CD14-positive monocyte (primary cell): ENCODE data around the gene SPTBN5. TPM values are rescaled to one million over a fixed set of nuclear protein-coding genes. Genes with fewer than 3 reads are reported as not detected.

Experiments
- DNase-seq, 3 donors: peaks; one replicate each; pipeline ENCODE4 v3.0.0-alpha.2; 2011 to 2022
- H2AFZ ChIP-seq: 2 replicates; pipeline ENCODE4 v1.6.0; 2012; ENCODE audit warnings: mild to moderate bottlenecking, low read depth, low read length, inconsistent platforms; ENCODE audit not compliant: insufficient read depth, poor library complexity, severe bottlenecking
- H3K27ac ChIP-seq, 2 donors: 1 replicate in 1 of 2; 2 replicates in 1 of 2; pipeline ENCODE4 v1.5.1; 2012 to 2013; ENCODE audit warnings: low read length in 2 of 2, control low read depth in 1 of 2, inconsistent platforms in 1 of 2, low read depth in 1 of 2, mild to moderate bottlenecking in 1 of 2
- H3K27me3 ChIP-seq, 2 donors: one replicate each; pipeline versions ENCODE4 v1.6.0 to v1.6.1; 2011 to 2013; ENCODE audit warnings: low read length in 2 of 2; ENCODE audit not compliant: control insufficient read depth in 2 of 2, insufficient read depth in 2 of 2
- H3K36me3 ChIP-seq, 2 donors: replicated peaks in 1 of 2; 1 replicate in 1 of 2; 2 replicates in 1 of 2; pipeline versions ENCODE4 v1.5.1 to v1.6.1; 2012 to 2013; ENCODE audit warnings: low read length in 2 of 2, control low read depth in 1 of 2, inconsistent platforms in 1 of 2, mild to moderate bottlenecking in 1 of 2; ENCODE audit not compliant: insufficient read depth in 2 of 2, control insufficient read depth in 1 of 2
- H3K4me1 ChIP-seq, 2 donors: 1 replicate in 1 of 2; 2 replicates in 1 of 2; pipeline versions ENCODE4 v1.5.1 to v1.6.1; 2012 to 2013; ENCODE audit warnings: low read length in 2 of 2, control low read depth in 1 of 2, inconsistent platforms in 1 of 2, mild to moderate bottlenecking in 1 of 2, moderate library complexity in 1 of 2; ENCODE audit not compliant: insufficient read depth in 2 of 2, control insufficient read depth in 1 of 2
- H3K4me2 ChIP-seq: replicated peaks from 2 replicates; pipeline ENCODE3; 2012; ENCODE audit warnings: low read length, moderate library complexity, mild to moderate bottlenecking; ENCODE audit not compliant: poor library complexity, severe bottlenecking; ENCODE audit errors: extremely low read depth
- H3K4me3 ChIP-seq, 3 experiments: fragments of 200-600 bp in 1 of 3; sonication (generic) in 1 of 3; replicated peaks in 1 of 3; 1 replicate in 2 of 3; 2 replicates in 1 of 3; pipeline ENCODE4 v1.5.1; 2011 to 2013; ENCODE audit warnings: low read length in 3 of 3, mild to moderate bottlenecking in 3 of 3, control low read depth in 2 of 3, low read depth in 2 of 3, inconsistent platforms in 1 of 3, moderate library complexity in 1 of 3
- H3K79me2 ChIP-seq: 2 replicates; pipeline ENCODE4 v1.6.0; 2012; ENCODE audit warnings: mild to moderate bottlenecking, control low read depth, inconsistent platforms, low read length, moderate library complexity; ENCODE audit not compliant: insufficient read depth
- H3K9ac ChIP-seq: 2 replicates; pipeline ENCODE4 v1.6.0; 2017; ENCODE audit warnings: low read length, mild to moderate bottlenecking; ENCODE audit not compliant: insufficient read depth, poor library complexity, severe bottlenecking
- H3K9me3 ChIP-seq, 2 donors: replicated peaks in 1 of 2; 1 replicate in 1 of 2; 2 replicates in 1 of 2; pipeline versions ENCODE4 v1.5.1 to v1.6.1; 2012 to 2013; ENCODE audit warnings: low read length in 2 of 2, control low read depth in 1 of 2; ENCODE audit not compliant: control insufficient read depth in 1 of 2, insufficient read depth in 1 of 2
- H4K20me1 ChIP-seq: 2 replicates; pipeline ENCODE4 v1.6.0; 2012; ENCODE audit warnings: mild to moderate bottlenecking, low read length, control low read depth, moderate library complexity; ENCODE audit not compliant: insufficient read depth
- H3K27ac Mint-ChIP-seq, 7 donors: one replicate each; pipeline ENCODE4 v1.8.0; 2020; ENCODE audit warnings: mild to moderate bottlenecking in 7 of 7, mixed read lengths in 7 of 7, moderate library complexity in 6 of 7, inconsistent platforms in 2 of 7
- H3K27me3 Mint-ChIP-seq, 3 donors: one replicate each; pipeline ENCODE4 v1.8.0; 2021 to 2022; ENCODE audit warnings: low read depth in 3 of 3, mild to moderate bottlenecking in 3 of 3, mixed read lengths in 3 of 3, moderate library complexity in 3 of 3, inconsistent platforms in 1 of 3
- H3K36me3 Mint-ChIP-seq, 2 donors: one replicate each; pipeline ENCODE4 v1.8.0; 2020; ENCODE audit warnings: mixed read lengths in 2 of 2, inconsistent platforms in 1 of 2, mild to moderate bottlenecking in 1 of 2
- H3K4me1 Mint-ChIP-seq: one replicate; pipeline ENCODE4 v1.8.0; 2020; ENCODE audit warnings: mild to moderate bottlenecking, mixed read lengths
- H3K4me3 Mint-ChIP-seq, 2 donors: one replicate each; pipeline ENCODE4 v1.8.0; 2020; ENCODE audit warnings: mild to moderate bottlenecking in 2 of 2, mixed read lengths in 2 of 2, moderate library complexity in 1 of 2
- H3K9me3 Mint-ChIP-seq, 7 donors: one replicate each; pipeline ENCODE4 v1.8.0; 2020 to 2022; ENCODE audit warnings: mixed read lengths in 7 of 7, mild to moderate bottlenecking in 6 of 7, moderate library complexity in 6 of 7, inconsistent platforms in 2 of 7
- WGBS: methylation state at CpG from one replicate; pipeline ENCODE4 v1.1.5; 2013; ENCODE audit warnings: missing lambda C conversion rate; ENCODE audit not compliant: insufficient coverage; 5-methylcytosine and 5-hydroxymethylcytosine counted together
- intact Hi-C, 2 donors: fragments of 100-400 bp; cut with micrococcal nuclease; formaldehyde crosslinking; loops; one replicate each; pipeline versions ENCODE4 v1.15.0 to v1.15.1; 2023
- polyA plus RNA-seq, 3 donors: library from polyadenylated mRNA; depleted of rRNA in 1 of 3; unstranded in 2 of 3; stranded (reverse) in 1 of 3; fragments of 300-500 nt in 2 of 3; fragments of >200 nt in 1 of 3; fragmentation: Illumina TruSeq in 2 of 3; gene quantifications; 1 replicate in 2 of 3; 2 replicates in 1 of 3; pipeline ENCODE4 v1.2.3, GENCODE V29; 2012 to 2021
- TF ChIP-seq, protein P1 (sequence below): fragments of 200-600 bp; IDR thresholded peaks from one replicate; pipeline ENCODE4 v1.8.0; 2022; ENCODE audit warnings: antibody characterized with exemption, mild to moderate bottlenecking

The SPTBN5 gene
- polyA plus RNA-seq, 3 donors, result 0.29 TPM; not detected in 2

DNA sequence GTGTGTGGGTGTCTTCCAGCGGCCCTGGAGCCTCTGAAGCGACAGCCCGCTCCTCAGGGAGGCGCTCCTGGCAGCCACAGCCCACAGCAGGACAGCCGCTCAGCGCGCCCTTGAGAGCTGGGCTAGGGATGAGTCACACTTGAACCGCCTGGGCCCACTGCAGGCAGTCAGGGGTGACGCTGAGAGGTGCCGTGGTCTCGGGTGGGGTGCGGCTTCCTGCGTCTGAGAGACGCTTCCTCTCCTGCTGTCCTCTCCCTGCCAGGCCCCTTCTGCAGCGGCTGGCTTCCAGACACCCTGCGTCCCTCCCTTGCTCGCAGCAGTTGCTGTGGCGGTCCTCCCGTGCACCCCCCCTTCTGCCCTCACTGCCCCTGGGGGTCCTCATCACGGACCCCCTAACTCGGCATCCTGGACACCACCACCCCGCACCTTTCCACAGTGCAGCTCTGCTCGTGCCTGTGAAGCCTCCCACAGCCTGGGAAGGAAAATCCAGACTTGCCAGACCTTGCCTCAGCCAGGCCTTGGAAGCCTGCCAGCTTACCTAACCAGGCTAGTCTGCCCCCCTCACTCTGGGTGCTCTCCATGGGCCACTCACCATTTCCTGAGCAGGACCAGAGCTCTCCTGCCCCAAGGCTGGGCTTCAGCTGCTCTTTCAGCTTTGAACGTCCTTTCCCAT, 1.1 kb upstream of the SPTBN5 start:
- Mint-ChIP-seq H3K27ac (peak overlapping the region; percentile 77 to 96 (median 90)), H3K4me3 (peak overlapping the region; percentile 66 to 80), H3K36me3 (peaks cover 30 to 31% of the 10 kb centered on the region in 2 donors), H3K27me3 (peaks cover 0 to 2% (median 2%) of the 10 kb centered on the region in 3 donors), H3K4me1 (peaks cover 27% of the 10 kb centered on the region), H3K9me3 (peaks cover 0 to 4% (median 0%) of the 10 kb centered on the region in 7 donors)
- H3K4me2 ChIP-seq, result peak overlapping the region; percentile 76
- TF ChIP-seq, protein P1, sequence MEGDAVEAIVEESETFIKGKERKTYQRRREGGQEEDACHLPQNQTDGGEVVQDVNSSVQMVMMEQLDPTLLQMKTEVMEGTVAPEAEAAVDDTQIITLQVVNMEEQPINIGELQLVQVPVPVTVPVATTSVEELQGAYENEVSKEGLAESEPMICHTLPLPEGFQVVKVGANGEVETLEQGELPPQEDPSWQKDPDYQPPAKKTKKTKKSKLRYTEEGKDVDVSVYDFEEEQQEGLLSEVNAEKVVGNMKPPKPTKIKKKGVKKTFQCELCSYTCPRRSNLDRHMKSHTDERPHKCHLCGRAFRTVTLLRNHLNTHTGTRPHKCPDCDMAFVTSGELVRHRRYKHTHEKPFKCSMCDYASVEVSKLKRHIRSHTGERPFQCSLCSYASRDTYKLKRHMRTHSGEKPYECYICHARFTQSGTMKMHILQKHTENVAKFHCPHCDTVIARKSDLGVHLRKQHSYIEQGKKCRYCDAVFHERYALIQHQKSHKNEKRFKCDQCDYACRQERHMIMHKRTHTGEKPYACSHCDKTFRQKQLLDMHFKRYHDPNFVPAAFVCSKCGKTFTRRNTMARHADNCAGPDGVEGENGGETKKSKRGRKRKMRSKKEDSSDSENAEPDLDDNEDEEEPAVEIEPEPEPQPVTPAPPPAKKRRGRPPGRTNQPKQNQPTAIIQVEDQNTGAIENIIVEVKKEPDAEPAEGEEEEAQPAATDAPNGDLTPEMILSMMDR, result peak; percentile 8
- H3K27ac ChIP-seq, result peak overlapping the region; percentile 15 to 81
- peak overlapping the region; percentile 62 for H2AFZ ChIP-seq
- H3K27me3 ChIP-seq, result no peaks in the 10 kb centered on the region
- peak; percentile 94 to 96 (median 94) for DNase-seq
- no peaks in the 10 kb centered on the region for H3K79me2 ChIP-seq
- WGBS, result 5% methylated on average over 24 of the region's 24 CpGs
- peak overlapping the region in 1 of 3 experiments; percentile 56 for H3K4me3 ChIP-seq
- H3K9ac ChIP-seq, result peak overlapping the region; percentile 65
- H3K9me3 ChIP-seq, result no peaks in the 10 kb centered on the region
- no peaks in the 10 kb centered on the region for H4K20me1 ChIP-seq
- peaks cover 22 to 24% of the 10 kb centered on the region in 2 donors for H3K4me1 ChIP-seq
- intact Hi-C loops, result no loop called here
- H3K36me3 ChIP-seq, result peaks cover 22 to 32% of the 10 kb centered on the region in 2 donors

DNA sequence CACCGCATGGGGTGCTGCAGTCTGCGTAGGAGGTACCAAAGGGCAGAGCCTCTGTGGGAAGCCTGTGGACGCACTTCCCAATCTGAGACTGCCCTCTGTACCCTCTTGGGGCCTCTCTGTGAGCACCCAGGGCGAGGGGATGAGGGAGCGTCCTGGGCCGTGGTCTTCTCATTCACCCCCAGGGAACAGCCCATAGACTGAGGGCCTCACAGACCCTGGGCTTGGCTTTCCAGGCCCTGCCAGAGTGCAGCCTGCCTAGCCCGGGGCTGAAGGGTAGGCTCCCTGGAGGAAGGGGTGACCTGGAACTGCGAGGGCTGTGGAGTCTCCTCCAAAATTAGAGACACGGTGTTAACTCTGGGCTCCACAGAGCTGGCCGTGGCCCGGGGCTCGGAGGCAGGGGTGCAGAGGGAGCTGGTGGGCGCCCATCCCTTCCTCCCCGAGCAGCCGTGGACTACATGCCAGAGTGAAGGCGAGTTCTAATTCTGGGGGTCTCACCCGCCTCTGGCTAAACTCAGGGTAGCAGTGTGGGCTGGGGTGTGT, 468 bp upstream of the SPTBN5 start:
- peaks cover 27% of the 10 kb centered on the region for H3K4me1 Mint-ChIP-seq

More for the DNA sequence above, 468 bp upstream of the SPTBN5 start:
- Histone ChIP-seq H3K36me3 (peaks cover 16 to 26% of the 10 kb centered on the region in 2 donors), H3K9ac (peak overlapping the region; percentile 65), H3K9me3 (no peaks in the 10 kb centered on the region), H2AFZ (peak overlapping the region; percentile 62), H3K27me3 (no peaks in the 10 kb centered on the region), H3K27ac (peak overlapping the region in 1 of 2 donors; percentile 81), H3K4me2 (peak overlapping the region; percentile 76), H3K4me1 (peaks cover 22 to 24% of the 10 kb centered on the region in 2 donors), H4K20me1 (no peaks in the 10 kb centered on the region), H3K79me2 (no peaks in the 10 kb centered on the region), H3K4me3 (peak overlapping the region in 1 of 3 experiments; percentile 56)
- no peak for DNase-seq
- H3K4me3 Mint-ChIP-seq, result peak overlapping the region; percentile 48 to 80
- WGBS, result 77% methylated on average over 17 of the region's 17 CpGs
- H3K9me3 Mint-ChIP-seq, result peaks cover 0 to 4% (median 0%) of the 10 kb centered on the region in 7 donors
- intact Hi-C loops, result no loop called here
- TF ChIP-seq, protein P1, result no peak
- peaks cover 0 to 2% (median 2%) of the 10 kb centered on the region in 3 donors for H3K27me3 Mint-ChIP-seq
- peaks cover 24 to 26% of the 10 kb centered on the region in 2 donors for H3K36me3 Mint-ChIP-seq
- H3K27ac Mint-ChIP-seq, result peak overlapping the region in 6 of 7 donors; percentile 66 to 96 (median 90)
